ENCODE results near the gene RNF222.
"Not testable (repeated sequence)": the region's sequence is repeated elsewhere in the genome, so short reads cannot be mapped to it uniquely, and the experiment has no call there.

GRCh38 chr17:8394497-8394896 is 3.1 kb downstream of the RNF222 start:
- not testable (repeated sequence) for TF ChIP-seq CTCF (IDR thresholded peaks at IDR 0.05); BCL3 (IDR thresholded peaks at IDR 0.05); EP300 (IDR thresholded peaks at IDR 0.05); RCOR1 (IDR thresholded peaks at IDR 0.05; ENCODE audit: low read depth, low read length); SMC3 (IDR thresholded peaks at IDR 0.05); POLR2A (IDR thresholded peaks at IDR 0.05; ENCODE audit: low read length); RAD21 (conservative IDR thresholded peaks at IDR 0.05 in 1 of 2, IDR thresholded peaks at IDR 0.05 in 1 of 2); CHD4 (IDR thresholded peaks at IDR 0.05; ENCODE audit: borderline replicate concordance); REST (IDR thresholded peaks at IDR 0.05); RNF2 (IDR thresholded peaks at IDR 0.05; ENCODE audit: borderline replicate concordance, low read depth); NR3C1 (IDR thresholded peaks at IDR 0.05); PBX3 (IDR thresholded peaks at IDR 0.05)
